ENCODE data around the gene GGA1. TPM values are rescaled to one million over a fixed set of nuclear protein-coding genes. Genes with fewer than 3 reads are reported as not detected.
A peak's percentile ranks its signal among the peaks of the same experiment; 100 is the strongest.

The GGA1 gene
- total and polyA plus RNA-seq, 2 donors (not counting 1 experiment from before 2014, with no cell fraction given): 137 to 154 TPM

GRCh38 chr22:37607935-37608476 is 628 bp upstream of the GGA1 start:
- no peak for ATAC-seq (ENCODE audit: low read depth)
- WGBS (ENCODE audit: insufficient coverage): 1% methylated on average over 12 of the region's 17 CpGs

More at GRCh38 chr22:37607935-37608476, 628 bp upstream of the GGA1 start:
- H3K9me3 ChIP-seq (ENCODE audit: control extremely low read depth in 1 of 3, control insufficient read depth in 2 of 3, insufficient read depth in 1 of 3, low read length in 2 of 3): no peaks in the 10 kb centered on the region
- H3K27ac ChIP-seq (ENCODE audit: low read length in 2 of 2): peak overlapping the region; percentile 94 to 99
- peaks cover 26 to 36% of the 10 kb centered on the region in 2 donors for H3K4me1 ChIP-seq (ENCODE audit: control insufficient read depth in 2 of 2, insufficient read depth in 2 of 2, low read length in 2 of 2)
- peaks cover 9% of the 10 kb centered on the region for H4K20me1 ChIP-seq (ENCODE audit: control insufficient read depth, insufficient read depth, low read length, poor library complexity, severe bottlenecking)
- no peaks in the 10 kb centered on the region for H3K36me3 ChIP-seq (replicated peaks in 1 of 2; ENCODE audit: control extremely low read depth in 1 of 2, control insufficient read depth in 1 of 2, extremely low read depth in 1 of 2, insufficient read depth in 2 of 2, low read length in 1 of 2)
- Mint-ChIP-seq H3K4me1 (peaks cover 33% of the 10 kb centered on the region), H3K27me3 (peaks cover 10% of the 10 kb centered on the region), H3K9me3 (ENCODE audit: insufficient read depth) (no peaks in the 10 kb centered on the region), H3K4me3 (peak overlapping the region; percentile 92), H3K27ac (peak overlapping the region; percentile 98)
- H3K9ac ChIP-seq (ENCODE audit: low read length): peak overlapping the region; percentile 96
- H3K4me3 ChIP-seq (ENCODE audit: control extremely low read depth in 1 of 5, extremely low read depth in 1 of 5, insufficient read depth in 1 of 5, low read depth in 2 of 5, low read length in 4 of 5): peak overlapping the region; percentile 58 to 89 (median 77)
- peak overlapping the region; percentile 67 for H2AFZ ChIP-seq (ENCODE audit: insufficient read depth, low read depth, low read length, poor library complexity, severe bottlenecking)
- intact Hi-C loops (cut with micrococcal nuclease): loop anchor here (1.0 to 10.0 kb wide), 11 partner anchors 16 to 897 kb away; partner anchors contain the start of genes CSNK1E, DDX17, NOL12 and PDXP
- H3K27me3 ChIP-seq (replicated peaks in 1 of 4; ENCODE audit: control extremely low read depth in 1 of 4, control insufficient read depth in 3 of 4, insufficient read depth in 4 of 4, low read length in 3 of 4): peaks cover 0 to 2% (median 0%) of the 10 kb centered on the region in 4 experiments
- peaks cover 38% of the 10 kb centered on the region for H3K79me2 ChIP-seq (ENCODE audit: control insufficient read depth, insufficient read depth, low read length)
- H3K4me2 ChIP-seq (replicated peaks; ENCODE audit: low read depth, low read length, poor library complexity, severe bottlenecking): peak overlapping the region; percentile 92
- DNase-seq: no peak
- CTCF ChIA-PET: interaction anchor here (0.7 to 30.7 kb wide), 19 partner anchors 9 to 1712 kb away, joined by 3 to 620 read pairs (median 13); partner anchors contain the start of genes LGALS1, MFNG, NOL12 and PDXP
- TF ChIP-seq EZH2 (IDR thresholded peaks at IDR 0.05; ENCODE audit: borderline replicate concordance, insufficient read depth, low read depth, low read length, poor library complexity, severe bottlenecking) (no peak), CTCF (IDR thresholded peaks at IDR 0.05) (no peak)
- POLR2A ChIA-PET: interaction anchor here (0.5 to 4.5 kb wide), 23 partner anchors 10 to 1249 kb away, joined by 3 to 43 read pairs (median 6); partner anchors contain the start of genes GCAT, LGALS1, MICALL1 and NOL12

All from B cell (primary cell).